ENCODE measurements around the gene HOGA1. TPM values are rescaled to one million over a fixed set of nuclear protein-coding genes. Genes with fewer than 3 reads are reported as not detected.

Gene HOGA1
- 1.6 to 2.6 TPM (median 1.8 TPM) in 5 replicates for total RNA-seq (2022; extraction: Qiagen RNA extraction)

DNA sequence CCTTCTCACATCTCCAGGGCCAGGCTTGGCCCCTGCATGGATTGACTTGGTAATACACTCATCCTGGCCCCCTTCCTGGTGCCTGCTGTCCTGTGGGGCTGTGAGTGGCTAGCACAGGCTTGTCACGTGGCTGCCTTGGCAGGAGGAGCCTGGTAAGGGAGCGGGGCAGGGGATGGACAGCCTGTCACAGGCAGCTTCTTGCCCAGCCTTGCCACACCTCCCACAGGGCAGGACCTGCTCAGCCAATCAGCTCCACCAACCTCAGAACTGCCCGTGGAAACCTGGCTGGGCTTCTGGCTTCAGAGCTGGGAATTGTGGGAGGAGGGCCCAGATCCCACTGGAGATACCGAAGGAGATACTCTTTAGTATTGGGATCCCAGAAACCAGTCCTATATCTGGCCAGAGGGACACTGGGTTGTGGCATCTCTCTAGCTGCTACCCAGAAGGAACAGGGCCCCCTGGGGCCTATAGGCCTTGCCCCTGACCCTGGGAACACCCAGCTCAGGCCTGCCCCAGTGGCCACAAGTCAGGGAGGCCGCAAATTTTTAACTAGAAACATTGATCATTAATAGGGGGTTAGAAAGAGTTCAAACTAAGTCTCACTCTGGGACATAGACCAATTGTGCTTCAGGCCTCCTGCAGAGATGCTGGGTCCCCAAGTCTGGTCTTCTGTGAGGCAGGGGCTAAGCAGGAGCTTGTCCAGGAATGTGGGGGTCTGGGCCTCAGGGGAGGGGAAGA lies at the start of gene HOGA1:
HOGA1 (plus strand) TSS at position 330 of the 738 bp plus-strand sequence; CDS start at position 645, 315 bp downstream.

DNA sequence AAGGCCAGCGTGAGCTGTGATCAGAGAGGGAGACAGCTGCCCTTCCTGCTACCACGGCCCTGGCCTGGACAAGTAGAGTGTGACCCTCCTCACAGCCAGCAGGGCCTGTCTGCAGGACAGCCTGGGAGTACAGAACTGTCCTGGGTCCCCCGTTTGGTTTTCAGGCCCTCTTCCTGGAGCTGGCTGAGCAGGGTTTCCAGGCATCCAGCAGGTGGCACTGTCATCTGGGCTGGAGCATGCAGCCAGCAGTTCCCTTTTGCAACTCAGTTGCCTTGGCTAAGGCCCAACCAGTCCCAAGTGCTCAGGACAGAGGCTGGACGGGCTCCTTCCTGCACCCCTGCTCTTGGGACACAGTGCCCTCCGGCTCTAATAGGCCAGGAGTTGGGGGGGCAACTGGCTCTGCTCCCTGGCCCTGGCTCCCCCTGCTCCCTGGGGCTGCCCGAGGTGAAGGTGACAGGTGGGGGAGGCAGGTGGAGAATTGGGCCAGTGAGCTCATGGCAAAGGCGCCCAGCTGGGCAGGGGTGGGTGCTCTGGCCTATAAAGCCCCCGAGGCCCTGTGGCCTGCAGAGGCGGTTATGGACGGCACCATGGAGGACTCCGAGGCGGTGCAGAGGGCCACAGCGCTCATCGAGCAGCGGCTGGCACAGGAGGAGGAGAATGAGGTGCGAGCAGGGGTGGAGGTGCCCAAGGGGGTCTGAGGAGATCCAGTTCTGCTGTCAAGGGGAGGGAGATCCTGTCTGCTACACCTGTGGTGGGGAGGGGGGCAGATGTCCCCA lies 11.8 kb upstream of the HOGA1 start, which contains the start of gene ANKRD2:
ANKRD2 (plus strand) TSS at position 566 of the 776 bp plus-strand sequence; CDS start at position 576, 10 bp downstream.

DNA sequence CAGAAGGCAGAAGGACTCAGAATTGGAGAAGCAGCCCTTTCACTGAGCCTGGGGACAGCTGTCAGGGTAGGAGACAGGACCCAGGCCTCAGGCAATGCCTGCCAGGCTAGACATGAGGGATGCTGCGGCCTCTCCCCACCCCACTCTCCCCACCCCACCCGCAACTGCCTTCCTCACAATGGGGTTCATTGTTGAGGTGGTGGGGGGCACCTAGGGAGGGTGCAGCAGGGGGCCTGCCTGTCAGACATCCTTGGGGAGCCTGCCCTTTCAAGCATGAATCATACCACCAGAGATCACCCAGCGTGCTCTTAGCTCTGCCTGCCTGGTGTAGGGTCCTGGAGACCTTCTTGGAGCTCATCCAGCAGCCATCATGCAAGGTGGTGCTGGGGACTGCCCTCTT lies 5.3 kb downstream of the HOGA1 start, which contains the start of gene C10orf62:
C10orf62 (plus strand) TSS at position 243 of the 400 bp plus-strand sequence. CDS start 177 bp downstream, outside the sequence.

DNA sequence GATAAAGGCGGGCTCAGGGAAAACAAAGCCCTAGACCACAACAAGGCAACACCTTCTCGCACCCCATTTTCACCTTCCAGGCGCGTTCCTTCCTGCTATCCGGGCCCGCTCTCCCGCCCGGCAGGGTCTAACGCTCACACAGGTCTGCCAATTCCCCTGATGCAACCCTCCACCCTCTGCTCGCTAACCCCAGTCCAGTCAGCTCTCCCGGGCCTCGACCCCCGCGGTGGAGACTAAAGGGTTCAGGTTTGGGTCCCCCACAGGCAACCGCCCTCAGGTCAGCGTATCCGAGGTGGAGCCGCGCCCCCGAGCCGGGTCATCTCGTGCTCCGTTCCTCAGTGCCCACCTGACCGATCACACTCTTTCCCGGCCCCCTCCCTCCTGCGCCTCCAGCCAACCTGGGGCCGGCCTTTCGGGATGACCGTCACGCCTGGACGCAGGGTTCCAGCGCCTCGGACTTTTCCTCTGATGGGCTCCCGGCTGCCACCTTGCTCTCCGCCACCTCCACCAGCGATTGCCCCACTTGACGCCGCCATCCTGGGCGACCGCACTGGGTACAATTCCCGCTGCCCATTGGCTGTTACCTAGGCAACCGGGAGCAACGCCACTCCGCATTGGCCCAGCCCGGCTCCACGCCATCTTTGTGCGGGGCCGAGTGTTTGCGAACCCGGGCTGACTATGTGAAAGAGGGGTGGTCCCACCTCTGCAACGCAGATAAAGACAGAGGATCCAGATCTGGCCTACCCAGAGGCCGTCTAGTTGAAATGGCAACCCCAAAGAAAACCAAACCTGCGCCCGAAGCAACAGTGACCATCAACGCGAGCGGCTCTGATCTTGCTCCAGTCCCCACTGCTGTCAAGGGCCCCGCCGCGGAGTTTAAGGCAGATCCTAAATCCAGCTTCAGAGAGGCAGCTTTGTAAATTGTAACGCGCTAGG lies 49.0 kb downstream of the HOGA1 start, which contains the start of gene MORN4:
MORN4 (minus strand) TSS at position 552 of the 936 bp plus-strand sequence. CDS start 13,847 bp downstream, outside the sequence.

DNA sequence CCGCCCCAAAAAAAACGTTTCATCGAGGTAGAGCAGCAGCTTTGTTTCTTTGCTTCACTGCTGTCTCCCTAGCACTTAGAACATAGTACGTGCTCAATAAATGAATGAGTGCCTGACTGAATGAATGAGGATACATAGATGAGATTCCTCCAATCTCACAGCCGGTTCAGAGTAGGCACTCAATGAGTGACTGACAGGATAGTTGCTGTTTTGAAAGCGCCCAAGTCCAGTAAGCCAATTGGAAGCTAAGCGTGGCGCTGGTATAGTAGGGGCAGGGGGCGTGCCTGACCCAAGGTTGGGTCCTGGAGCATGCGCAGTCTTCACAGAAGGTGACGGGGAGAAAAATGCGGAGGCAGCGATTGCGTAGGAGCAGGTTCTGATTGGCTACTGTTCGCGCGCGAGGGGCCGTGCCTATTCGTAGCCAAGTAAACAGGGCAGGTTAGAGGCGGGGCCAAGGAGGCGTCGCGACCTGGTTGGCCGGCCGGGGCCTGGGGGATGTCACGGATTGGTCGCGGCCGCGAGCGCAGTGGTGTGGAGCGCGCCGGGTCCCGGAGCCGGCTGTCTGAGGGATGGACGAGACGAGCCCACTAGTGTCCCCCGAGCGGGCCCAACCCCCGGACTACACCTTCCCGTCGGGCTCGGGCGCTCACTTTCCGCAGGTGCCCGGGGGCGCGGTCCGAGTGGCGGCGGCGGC lies 56.1 kb downstream of the HOGA1 start, which contains the start of gene PI4K2A:
PI4K2A (plus strand) TSS at position 498 of the 694 bp plus-strand sequence; CDS start at position 570, 72 bp downstream.

Other genes with a start within 250 kb of the HOGA1 start
- gene FRAT2, start 249.7 kb upstream of the HOGA1 start, total RNA-seq (2022; extraction: Qiagen RNA extraction): 5.9 to 9.9 TPM (median 8.9 TPM) in 5 replicates
- gene RRP12, start 183.0 kb upstream of the HOGA1 start, total RNA-seq (2022; extraction: Qiagen RNA extraction): 49.9 to 64.6 TPM (median 56.3 TPM) in 5 replicates
- 569 to 637 TPM (median 623 TPM) in 5 replicates for gene PGAM1, start 158.2 kb upstream of the HOGA1 start, total RNA-seq (2022; extraction: Qiagen RNA extraction)
- gene EXOSC1, start 138.4 kb upstream of the HOGA1 start, total RNA-seq (2022; extraction: Qiagen RNA extraction): 52.8 to 56.2 TPM (median 54.2 TPM) in 5 replicates
- gene ZDHHC16, start 138.2 kb upstream of the HOGA1 start, total RNA-seq (2022; extraction: Qiagen RNA extraction): 45.4 to 53.7 TPM (median 50.4 TPM) in 5 replicates
- 40.0 to 50.7 TPM (median 47.0 TPM) in 5 replicates for gene MMS19, start 86.0 kb upstream of the HOGA1 start, total RNA-seq (2022; extraction: Qiagen RNA extraction)
- gene UBTD1, start 85.5 kb upstream of the HOGA1 start, total RNA-seq (2022; extraction: Qiagen RNA extraction): 16.2 to 20.6 TPM (median 19.0 TPM) in 5 replicates
- gene ANKRD2, start 11.6 kb upstream of the HOGA1 start, total RNA-seq (2022; extraction: Qiagen RNA extraction): 4.7 to 7.9 TPM (median 6.3 TPM) in 5 replicates
- not detected in 5 replicates for gene C10orf62, start 5.3 kb downstream of the HOGA1 start, total RNA-seq (2022; extraction: Qiagen RNA extraction)
- gene MORN4, start 49.1 kb downstream of the HOGA1 start, total RNA-seq (2022; extraction: Qiagen RNA extraction): 6.3 to 8.1 TPM (median 7.0 TPM) in 5 replicates
- 20.9 to 25.7 TPM (median 25.2 TPM) in 5 replicates for gene PI4K2A, start 56.3 kb downstream of the HOGA1 start, total RNA-seq (2022; extraction: Qiagen RNA extraction)
- 87.1 to 130 TPM (median 117 TPM) in 5 replicates for gene AVPI1, start 102.9 kb downstream of the HOGA1 start, total RNA-seq (2022; extraction: Qiagen RNA extraction)
- gene MARVELD1, start 129.3 kb downstream of the HOGA1 start, total RNA-seq (2022; extraction: Qiagen RNA extraction): 43.9 to 51.9 TPM (median 51.6 TPM) in 5 replicates
- gene ZFYVE27, start 152.7 kb downstream of the HOGA1 start, total RNA-seq (2022; extraction: Qiagen RNA extraction): 19.1 to 25.5 TPM (median 25.1 TPM) in 5 replicates
- 1.7 to 2.8 TPM (median 2.4 TPM) in 5 replicates for gene SFRP5, start 187.6 kb downstream of the HOGA1 start, total RNA-seq (2022; extraction: Qiagen RNA extraction)